22Rv1 (cell line): ENCODE measurements around the gene SYNDIG1.

Experiments used
- H3K27ac ChIP-seq: fragments of 450-650 bp; 2 replicates; pipeline ENCODE4 v1.5.1; 2017
- CTCF ChIP-seq: fragments of 450-650 bp; IDR thresholded peaks from 2 replicates; pipeline ENCODE4 v1.5.1; 2017; ENCODE audit warnings: mild to moderate bottlenecking
- ZFX ChIP-seq: fragments of 450-650 bp; IDR thresholded peaks from 2 replicates; pipeline ENCODE4 v1.6.1; 2017; ENCODE audit warnings: antibody characterized with exemption, borderline replicate concordance

SYNDIG1 gene

GRCh38 chr20:24578567-24579415, 109.4 kb downstream of the SYNDIG1 start:
- no peak overlapping the region for H3K27ac ChIP-seq
- no peak for TF ChIP-seq ZFX
- no peak for TF ChIP-seq CTCF

- H3K27ac ChIP-seq = no peak overlapping the region
- TF ChIP-seq ZFX (no peak), CTCF (no peak)
These were observed 110.0 kb downstream of the SYNDIG1 start for GRCh38 chr20:24579475-24579874.

GRCh38 chr20:24580006-24580405, 110.6 kb downstream of the SYNDIG1 start:
- no peak overlapping the region for H3K27ac ChIP-seq
- TF ChIP-seq ZFX (no peak), CTCF (no peak)

GRCh38 chr20:24580855-24581254, 111.4 kb downstream of the SYNDIG1 start:
- H3K27ac ChIP-seq = no peak overlapping the region
- TF ChIP-seq CTCF (no peak), ZFX (no peak)

- TF ChIP-seq ZFX = no peak
- TF ChIP-seq CTCF = no peak
- H3K27ac ChIP-seq = no peak overlapping the region
These were observed 112.2 kb downstream of the SYNDIG1 start for GRCh38 chr20:24581443-24582170.

GRCh38 chr20:24582373-24583168, 113.1 kb downstream of the SYNDIG1 start:
- H3K27ac ChIP-seq = no peak overlapping the region
- no peak for TF ChIP-seq ZFX
- no peak for TF ChIP-seq CTCF
